ENCODE data around the gene DNAJC13.

DNA sequence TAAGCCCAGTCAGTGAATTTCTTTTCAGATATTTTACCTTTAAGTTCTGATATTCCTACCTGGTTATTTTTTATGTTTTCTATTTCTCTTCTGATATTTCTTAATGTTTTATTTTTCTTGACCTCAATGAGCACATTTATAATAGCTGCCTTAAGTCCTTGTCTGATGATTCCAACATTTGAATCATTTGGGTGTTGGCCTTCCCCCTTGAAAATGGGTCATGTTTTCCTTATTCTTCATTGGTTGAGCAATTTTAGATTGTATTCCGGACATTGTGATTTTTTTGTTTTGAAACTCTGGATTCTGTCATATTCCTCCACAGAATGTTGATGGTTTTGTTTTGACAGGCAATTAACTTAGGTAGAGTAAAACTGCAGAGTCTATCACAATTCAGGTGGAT is 170.1 kb downstream of the DNAJC13 start:
- no peak for TF ChIP-seq EZH2phosphoT487 (IDR thresholded peaks at IDR 0.05; ENCODE audit: borderline replicate concordance, low read length)
- TF ChIP-seq, protein P1, sequence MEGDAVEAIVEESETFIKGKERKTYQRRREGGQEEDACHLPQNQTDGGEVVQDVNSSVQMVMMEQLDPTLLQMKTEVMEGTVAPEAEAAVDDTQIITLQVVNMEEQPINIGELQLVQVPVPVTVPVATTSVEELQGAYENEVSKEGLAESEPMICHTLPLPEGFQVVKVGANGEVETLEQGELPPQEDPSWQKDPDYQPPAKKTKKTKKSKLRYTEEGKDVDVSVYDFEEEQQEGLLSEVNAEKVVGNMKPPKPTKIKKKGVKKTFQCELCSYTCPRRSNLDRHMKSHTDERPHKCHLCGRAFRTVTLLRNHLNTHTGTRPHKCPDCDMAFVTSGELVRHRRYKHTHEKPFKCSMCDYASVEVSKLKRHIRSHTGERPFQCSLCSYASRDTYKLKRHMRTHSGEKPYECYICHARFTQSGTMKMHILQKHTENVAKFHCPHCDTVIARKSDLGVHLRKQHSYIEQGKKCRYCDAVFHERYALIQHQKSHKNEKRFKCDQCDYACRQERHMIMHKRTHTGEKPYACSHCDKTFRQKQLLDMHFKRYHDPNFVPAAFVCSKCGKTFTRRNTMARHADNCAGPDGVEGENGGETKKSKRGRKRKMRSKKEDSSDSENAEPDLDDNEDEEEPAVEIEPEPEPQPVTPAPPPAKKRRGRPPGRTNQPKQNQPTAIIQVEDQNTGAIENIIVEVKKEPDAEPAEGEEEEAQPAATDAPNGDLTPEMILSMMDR (conservative IDR thresholded peaks at IDR 0.05; ENCODE audit: low read depth, low read length): no peak
